ENCODE measurements around the gene KIAA0232.

The KIAA0232 gene

DNA sequence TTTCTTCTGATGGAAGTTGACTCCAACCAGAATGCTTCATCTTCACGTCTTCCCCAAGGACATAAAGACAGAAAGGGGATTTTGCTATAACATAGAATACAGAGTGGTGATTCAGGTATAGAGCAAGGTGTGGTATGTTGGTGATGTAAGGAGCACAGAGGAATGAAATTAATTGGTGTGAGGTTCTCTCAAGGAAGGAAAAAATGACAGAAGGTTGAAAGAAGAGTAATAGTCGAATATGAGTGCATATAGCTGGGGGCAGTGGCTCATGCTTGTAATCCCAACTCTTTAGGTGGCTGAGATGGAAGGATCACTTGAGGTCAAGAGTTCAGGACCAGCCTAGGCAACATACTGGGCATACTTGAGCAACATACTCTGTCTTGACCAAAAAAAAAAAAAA, 20.1 kb downstream of the KIAA0232 start:
- H3K9me2 ChIP-seq (replicated peaks; ENCODE audit: insufficient read depth, low read length), result no peaks in the 10 kb centered on the region
- no peak overlapping the region for H3K9ac ChIP-seq (ENCODE audit: low read length)
- H3K36me3 ChIP-seq (ENCODE audit: low read length), result no peaks in the 10 kb centered on the region
- TF ChIP-seq, protein P1, sequence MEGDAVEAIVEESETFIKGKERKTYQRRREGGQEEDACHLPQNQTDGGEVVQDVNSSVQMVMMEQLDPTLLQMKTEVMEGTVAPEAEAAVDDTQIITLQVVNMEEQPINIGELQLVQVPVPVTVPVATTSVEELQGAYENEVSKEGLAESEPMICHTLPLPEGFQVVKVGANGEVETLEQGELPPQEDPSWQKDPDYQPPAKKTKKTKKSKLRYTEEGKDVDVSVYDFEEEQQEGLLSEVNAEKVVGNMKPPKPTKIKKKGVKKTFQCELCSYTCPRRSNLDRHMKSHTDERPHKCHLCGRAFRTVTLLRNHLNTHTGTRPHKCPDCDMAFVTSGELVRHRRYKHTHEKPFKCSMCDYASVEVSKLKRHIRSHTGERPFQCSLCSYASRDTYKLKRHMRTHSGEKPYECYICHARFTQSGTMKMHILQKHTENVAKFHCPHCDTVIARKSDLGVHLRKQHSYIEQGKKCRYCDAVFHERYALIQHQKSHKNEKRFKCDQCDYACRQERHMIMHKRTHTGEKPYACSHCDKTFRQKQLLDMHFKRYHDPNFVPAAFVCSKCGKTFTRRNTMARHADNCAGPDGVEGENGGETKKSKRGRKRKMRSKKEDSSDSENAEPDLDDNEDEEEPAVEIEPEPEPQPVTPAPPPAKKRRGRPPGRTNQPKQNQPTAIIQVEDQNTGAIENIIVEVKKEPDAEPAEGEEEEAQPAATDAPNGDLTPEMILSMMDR (IDR thresholded peaks at IDR 0.05; ENCODE audit: insufficient read depth, low read length, poor library complexity, severe bottlenecking), result no peak
- no peak for TF ChIP-seq EZH2phosphoT487 (conservative IDR thresholded peaks at IDR 0.05; ENCODE audit: low read length)
- no peaks in the 10 kb centered on the region for H4K20me1 ChIP-seq (ENCODE audit: low read depth, low read length)
- no peak overlapping the region for H3K4me2 ChIP-seq (ENCODE audit: low read depth, low read length, poor library complexity, severe bottlenecking)
- H3K4me3 ChIP-seq (ENCODE audit: insufficient read depth, low read length, poor library complexity, severe bottlenecking), result no peak overlapping the region
- H3F3A ChIP-seq (ENCODE audit: insufficient read depth), result no peaks in the 10 kb centered on the region
- H3K9me3 ChIP-seq (ENCODE audit: insufficient read depth, low read length), result no peaks in the 10 kb centered on the region
- H3K27me3 ChIP-seq (ENCODE audit: low read length), result no peaks in the 10 kb centered on the region
- no peak overlapping the region for H3K27ac ChIP-seq (ENCODE audit: low read depth, low read length)
- peaks cover 18% of the 10 kb centered on the region for H3K79me2 ChIP-seq (ENCODE audit: insufficient read depth, low read length)
- H2AFZ ChIP-seq (ENCODE audit: low read depth, low read length, severe bottlenecking), result no peak overlapping the region

DNA sequence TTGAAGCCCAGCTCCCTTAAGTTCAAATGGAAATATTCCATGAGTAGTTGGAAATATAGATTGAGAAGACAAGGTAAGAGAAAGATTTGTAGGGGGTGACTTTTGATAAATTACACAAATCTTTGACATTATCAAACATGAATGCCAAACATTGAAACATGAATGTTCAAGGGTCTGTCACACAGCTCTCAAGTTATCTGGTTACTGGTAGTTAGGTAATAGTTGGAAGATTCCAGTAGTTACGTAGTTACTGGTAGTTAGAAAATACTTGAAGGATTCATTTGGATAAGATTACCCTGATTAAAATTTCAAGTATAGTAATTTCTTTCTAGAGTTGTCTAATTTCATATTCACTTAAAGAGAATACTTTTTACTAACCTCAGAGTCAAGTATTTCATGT, 20.7 kb downstream of the KIAA0232 start:
- Histone ChIP-seq H3K9me3 (ENCODE audit: insufficient read depth, low read length) (no peaks in the 10 kb centered on the region), H3K4me3 (ENCODE audit: insufficient read depth, low read length, poor library complexity, severe bottlenecking) (no peak overlapping the region), H2AFZ (ENCODE audit: low read depth, low read length, severe bottlenecking) (no peak overlapping the region), H4K20me1 (ENCODE audit: low read depth, low read length) (no peaks in the 10 kb centered on the region), H3K36me3 (ENCODE audit: low read length) (no peaks in the 10 kb centered on the region), H3K27ac (ENCODE audit: low read depth, low read length) (no peak overlapping the region), H3K9me2 (replicated peaks; ENCODE audit: insufficient read depth, low read length) (no peaks in the 10 kb centered on the region), H3K79me2 (ENCODE audit: insufficient read depth, low read length) (peaks cover 14% of the 10 kb centered on the region), H3F3A (ENCODE audit: insufficient read depth) (no peaks in the 10 kb centered on the region), H3K4me2 (ENCODE audit: low read depth, low read length, poor library complexity, severe bottlenecking) (no peak overlapping the region), H3K27me3 (ENCODE audit: low read length) (no peaks in the 10 kb centered on the region), H3K9ac (ENCODE audit: low read length) (no peak overlapping the region)
- TF ChIP-seq, protein P1 (IDR thresholded peaks at IDR 0.05; ENCODE audit: insufficient read depth, low read length, poor library complexity, severe bottlenecking), result no peak
- TF ChIP-seq EZH2phosphoT487 (conservative IDR thresholded peaks at IDR 0.05; ENCODE audit: low read length), result no peak

DNA sequence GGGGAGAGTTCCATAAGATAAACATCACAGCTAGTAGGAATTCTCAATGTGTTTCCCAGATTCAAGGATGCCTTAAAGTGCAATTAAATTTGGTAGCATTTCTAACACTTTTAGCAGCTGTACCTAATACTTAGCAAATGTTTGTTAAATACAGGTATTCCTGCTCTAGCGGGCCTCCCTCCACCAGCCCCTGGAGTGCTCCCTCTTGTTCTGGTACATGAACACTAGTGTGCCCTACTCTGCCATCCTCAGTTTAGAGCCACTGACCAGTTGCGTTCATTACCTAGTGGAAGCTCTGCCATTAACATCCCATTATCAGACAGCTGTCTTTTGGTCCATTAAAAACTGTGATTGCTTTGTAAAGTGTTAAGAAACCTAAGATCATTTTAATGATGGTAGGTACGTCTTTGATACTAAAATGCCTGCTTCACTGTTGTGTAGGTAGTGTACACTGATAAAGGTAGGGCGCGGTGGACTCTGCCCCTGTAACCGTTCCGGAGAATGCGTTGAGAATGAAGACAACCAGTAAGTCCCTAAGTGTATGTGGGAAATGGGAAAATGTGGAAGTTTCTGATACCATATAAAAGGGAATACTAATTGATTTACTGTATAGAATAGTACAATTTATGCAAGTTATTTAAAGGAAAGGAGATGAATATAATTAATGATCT, 21.7 kb downstream of the KIAA0232 start:
- Histone ChIP-seq H3K79me2 (ENCODE audit: insufficient read depth, low read length) (peaks cover 13% of the 10 kb centered on the region), H3F3A (ENCODE audit: insufficient read depth) (no peaks in the 10 kb centered on the region), H4K20me1 (ENCODE audit: low read depth, low read length) (no peaks in the 10 kb centered on the region), H2AFZ (ENCODE audit: low read depth, low read length, severe bottlenecking) (no peak overlapping the region), H3K36me3 (ENCODE audit: low read length) (no peaks in the 10 kb centered on the region), H3K9me2 (replicated peaks; ENCODE audit: insufficient read depth, low read length) (no peaks in the 10 kb centered on the region), H3K4me2 (ENCODE audit: low read depth, low read length, poor library complexity, severe bottlenecking) (no peak overlapping the region), H3K4me3 (ENCODE audit: insufficient read depth, low read length, poor library complexity, severe bottlenecking) (no peak overlapping the region), H3K9me3 (ENCODE audit: insufficient read depth, low read length) (no peaks in the 10 kb centered on the region), H3K27me3 (ENCODE audit: low read length) (no peaks in the 10 kb centered on the region), H3K27ac (ENCODE audit: low read depth, low read length) (no peak overlapping the region), H3K9ac (ENCODE audit: low read length) (no peak overlapping the region)
- TF ChIP-seq EZH2phosphoT487 (conservative IDR thresholded peaks at IDR 0.05; ENCODE audit: low read length), result no peak
- TF ChIP-seq, protein P1 (IDR thresholded peaks at IDR 0.05; ENCODE audit: insufficient read depth, low read length, poor library complexity, severe bottlenecking), result no peak

All from SU-DHL-6 (cell line).